Measurements from ENCODE around the gene RIOK3. TPM values are rescaled to one million over a fixed set of nuclear protein-coding genes. Genes with fewer than 3 reads are reported as not detected.

Gene RIOK3
- total and polyA plus RNA-seq, 10 of the 15 experiments (the other 5 are each of a cell fraction or from before 2014, with no cell fraction given), result 18.0 to 87.5 (median 53.8) TPM

- no peak for TF ChIP-seq ZNF592 (IDR thresholded peaks at IDR 0.05)
- peak; percentile 95 for TF ChIP-seq POLR2AphosphoS5 (IDR thresholded peaks at IDR 0.05; ENCODE audit: low read length)
- no peak for TF ChIP-seq NRF1 (conservative IDR thresholded peaks at IDR 0.05; ENCODE audit: low read depth, low read length)
- peak; percentile 99 for TF ChIP-seq POLR2A (IDR thresholded peaks at IDR 0.05; ENCODE audit: low read depth, low read length)
- TF ChIP-seq LARP7 (IDR thresholded peaks at IDR 0.05), result peak; percentile 22; the same call in 1 of the 2 replicates
- TF ChIP-seq CTCF (IDR thresholded peaks at IDR 0.05 in 2 of 3, conservative IDR thresholded peaks at IDR 0.05 in 1 of 3; ENCODE audit: control insufficient read depth in 2 of 3, extremely low read depth in 1 of 3, insufficient read depth in 1 of 3, low read depth in 3 of 3, low read length in 3 of 3), result no peak
- no peak for TF ChIP-seq BCL11A (IDR thresholded peaks at IDR 0.05; ENCODE audit: low read depth, low read length)
- no peak for TF ChIP-seq BRCA1 (IDR thresholded peaks at IDR 0.05; ENCODE audit: low read depth, low read length)
- no peak for TF ChIP-seq RAD21 (IDR thresholded peaks at IDR 0.05; ENCODE audit: insufficient read depth, low read depth, low read length)
- TF ChIP-seq PAX5 (IDR thresholded peaks at IDR 0.05; ENCODE audit: borderline replicate concordance, low read depth, low read length), result peak; percentile 46; the same call in 1 of the 2 replicates
- TF ChIP-seq SIN3A (IDR thresholded peaks at IDR 0.05; ENCODE audit: low read depth, low read length), result peak; percentile 66
- no peak for TF ChIP-seq PRDM15 (CRISPR knock-in tag; IDR thresholded peaks at IDR 0.05)
- no peak for TF ChIP-seq TCF7 (IDR thresholded peaks at IDR 0.05; ENCODE audit: borderline replicate concordance)
- TF ChIP-seq HDGF (IDR thresholded peaks at IDR 0.05), result peak; percentile 95
- no peak for TF ChIP-seq IRF4 (IDR thresholded peaks at IDR 0.05; ENCODE audit: low read depth, low read length)
- no peak for TF ChIP-seq ZNF207 (IDR thresholded peaks at IDR 0.05; ENCODE audit: borderline replicate concordance)
- 0 out of 2 replicates have a peak, but pooled peaks have one; percentile 19 for TF ChIP-seq CBFB (IDR thresholded peaks at IDR 0.05; ENCODE audit: low read depth)
- no peak for TF ChIP-seq TARDBP (IDR thresholded peaks at IDR 0.05; ENCODE audit: borderline replicate concordance)
- TF ChIP-seq IRF5 (IDR thresholded peaks at IDR 0.05; ENCODE audit: borderline replicate concordance), result no peak
- no peak for TF ChIP-seq JUND (IDR thresholded peaks at IDR 0.05; ENCODE audit: low read depth, low read length)
These were observed at the start of gene RIOK3 (continued) for GRCh38 chr18:23452728-23453679.

Measured in GM12878 (cell line).